CD4-positive, alpha-beta memory T cell (primary cell): Measurements from ENCODE around the gene FAM156B. TPM values are rescaled to one million over a fixed set of nuclear protein-coding genes. Genes with fewer than 3 reads are reported as not detected.
"Not testable (repeated sequence)": the region's sequence is repeated elsewhere in the genome, so short reads cannot be mapped to it uniquely, and the experiment has no call there.

Experiments used
- CTCF ChIA-PET: fragments of 350-600 bp; sonication (Branson Sonifier 250); formaldehyde crosslinking; loops from one replicate; lab custom pipeline; 2021; ENCODE audit warnings: inconsistent platforms; ENCODE audit not compliant: partially characterized antibody; lab: Charles Lee
- POLR2A ChIA-PET: fragments of 350-600 bp; sonication (Branson Sonifier 250); formaldehyde crosslinking; loops from one replicate; lab custom pipeline; 2021; ENCODE audit not compliant: partially characterized antibody; lab: Charles Lee
- DNase-seq, 5 donors: peaks; one replicate each; pipeline versions ENCODE4 v3.0.0 to v3.0.0-alpha.2; 2020 to 2022; ENCODE audit warnings: mixed read lengths in 1 of 5
- H3K27ac ChIP-seq: one replicate; pipeline ENCODE4 v1.7.0; 2013; ENCODE audit warnings: low read depth, low read length
- H3K27me3 ChIP-seq: 2 replicates; pipeline ENCODE4 v1.7.0; 2013; ENCODE audit warnings: mild to moderate bottlenecking, low read length, moderate library complexity; ENCODE audit not compliant: insufficient read depth
- H3K36me3 ChIP-seq: 2 replicates; pipeline ENCODE4 v1.7.0; 2013; ENCODE audit warnings: mild to moderate bottlenecking, low read length, moderate library complexity; ENCODE audit not compliant: insufficient read depth
- H3K4me1 ChIP-seq: 2 replicates; pipeline ENCODE4 v1.7.0; 2013; ENCODE audit warnings: mild to moderate bottlenecking, low read length, moderate library complexity; ENCODE audit not compliant: insufficient read depth
- H3K4me3 ChIP-seq, 2 donors: one replicate each; pipeline ENCODE4 v1.7.0; 2013; ENCODE audit warnings: low read length in 2 of 2, mild to moderate bottlenecking in 1 of 2
- H3K9me3 ChIP-seq, 2 donors: one replicate each; pipeline ENCODE4 v1.7.0; 2013; ENCODE audit warnings: low read length in 2 of 2, control low read depth in 1 of 2; ENCODE audit not compliant: control insufficient read depth in 1 of 2
- H3K27ac Mint-ChIP-seq, 7 donors: one replicate each; pipeline ENCODE4 v1.8.0; 2020 to 2021; ENCODE audit warnings: mixed read lengths in 7 of 7, mild to moderate bottlenecking in 6 of 7, inconsistent platforms in 3 of 7, moderate library complexity in 3 of 7
- H3K27me3 Mint-ChIP-seq, 2 donors: one replicate each; pipeline ENCODE4 v1.8.0; 2020 to 2021; ENCODE audit warnings: mixed read lengths in 2 of 2
- H3K36me3 Mint-ChIP-seq, 2 donors: one replicate each; pipeline ENCODE4 v1.8.0; 2020 to 2021; ENCODE audit warnings: mixed read lengths in 2 of 2, inconsistent platforms in 1 of 2, mild to moderate bottlenecking in 1 of 2
- H3K4me1 Mint-ChIP-seq, 4 donors: one replicate each; pipeline ENCODE4 v1.8.0; 2020 to 2021; ENCODE audit warnings: mixed read lengths in 4 of 4, mild to moderate bottlenecking in 1 of 4
- H3K4me3 Mint-ChIP-seq, 8 donors: one replicate each; pipeline ENCODE4 v1.8.0; 2020 to 2021; ENCODE audit warnings: mixed read lengths in 8 of 8, mild to moderate bottlenecking in 7 of 8, moderate library complexity in 6 of 8, inconsistent platforms in 3 of 8
- H3K9me3 Mint-ChIP-seq, 8 donors: one replicate each; pipeline ENCODE4 v1.8.0; 2020 to 2021; ENCODE audit warnings: mixed read lengths in 8 of 8, mild to moderate bottlenecking in 5 of 8, inconsistent platforms in 3 of 8, moderate library complexity in 1 of 8
- intact Hi-C: fragments of 100-400 bp; cut with micrococcal nuclease; formaldehyde crosslinking; loops from one replicate; pipeline ENCODE4 v1.15.1; 2023
- polyA plus RNA-seq, 2 donors: library from polyadenylated mRNA; unstranded; fragments of 300-500 nt; fragmentation: Illumina TruSeq; gene quantifications; one replicate each; pipeline ENCODE4 v1.2.3, GENCODE V29; 2021
- total RNA-seq, 2 experiments: library from RNA; stranded (reverse); gene quantifications; one replicate each; pipeline ENCODE4 v1.2.3, GENCODE V29; 2021

Gene FAM156B
- total and polyA plus RNA-seq, 4 experiments from 2014 or later, result 2.8 to 11.2 (median 5.9) TPM

DNA sequence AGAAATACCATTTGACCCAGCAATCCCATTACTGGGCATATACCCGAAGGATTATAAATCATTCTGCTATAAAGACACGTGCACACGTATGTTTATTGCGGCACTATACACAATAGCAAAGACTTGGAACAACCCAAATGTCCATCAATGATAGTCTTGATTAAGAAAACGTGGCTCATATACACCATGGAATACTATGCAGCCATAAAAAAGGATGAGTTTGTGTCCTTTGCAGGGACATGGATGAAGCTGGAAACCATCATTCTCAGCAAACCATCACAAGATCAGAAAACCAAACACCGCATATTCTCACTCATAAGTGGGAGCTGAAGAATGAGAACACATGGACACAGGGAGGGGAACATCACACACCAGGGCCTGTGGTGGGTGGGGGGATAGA, 33.1 kb downstream of the FAM156B start:
- H3K27me3 ChIP-seq, H3K27me3 Mint-ChIP-seq, H3K36me3 ChIP-seq, DNase-seq, POLR2A ChIA-PET, H3K4me3 Mint-ChIP-seq, H3K27ac Mint-ChIP-seq, H3K4me1 ChIP-seq, intact Hi-C loops, CTCF ChIA-PET, H3K9me3 ChIP-seq, H3K4me3 ChIP-seq, H3K36me3 Mint-ChIP-seq, H3K9me3 Mint-ChIP-seq, H3K27ac ChIP-seq: not testable (repeated sequence)
- H3K4me1 Mint-ChIP-seq, result peaks cover 4 to 22% (median 13%) of the 10 kb centered on the region in 4 donors

DNA sequence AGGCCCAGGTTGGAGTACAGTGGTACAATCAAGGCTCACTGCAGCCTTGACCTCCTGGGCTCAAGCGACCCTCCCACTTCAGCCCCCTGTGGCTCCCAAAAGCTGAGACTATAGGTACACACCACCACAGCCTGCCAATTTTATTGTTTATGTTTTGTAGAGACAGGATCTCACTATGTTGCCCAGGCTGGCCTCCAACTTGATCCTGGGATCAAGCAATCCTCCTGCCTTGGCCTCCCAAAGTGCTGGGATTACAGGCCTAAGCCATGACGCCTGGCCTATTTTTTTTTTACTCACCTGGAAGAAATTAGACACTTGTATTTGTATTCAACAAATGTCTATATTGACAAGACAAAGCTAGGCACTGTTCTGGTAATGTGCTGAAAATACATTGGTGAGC, 36.1 kb downstream of the FAM156B start:
- peak overlapping the region in 1 of 8 donors; percentile 49 for H3K4me3 Mint-ChIP-seq

DNA sequence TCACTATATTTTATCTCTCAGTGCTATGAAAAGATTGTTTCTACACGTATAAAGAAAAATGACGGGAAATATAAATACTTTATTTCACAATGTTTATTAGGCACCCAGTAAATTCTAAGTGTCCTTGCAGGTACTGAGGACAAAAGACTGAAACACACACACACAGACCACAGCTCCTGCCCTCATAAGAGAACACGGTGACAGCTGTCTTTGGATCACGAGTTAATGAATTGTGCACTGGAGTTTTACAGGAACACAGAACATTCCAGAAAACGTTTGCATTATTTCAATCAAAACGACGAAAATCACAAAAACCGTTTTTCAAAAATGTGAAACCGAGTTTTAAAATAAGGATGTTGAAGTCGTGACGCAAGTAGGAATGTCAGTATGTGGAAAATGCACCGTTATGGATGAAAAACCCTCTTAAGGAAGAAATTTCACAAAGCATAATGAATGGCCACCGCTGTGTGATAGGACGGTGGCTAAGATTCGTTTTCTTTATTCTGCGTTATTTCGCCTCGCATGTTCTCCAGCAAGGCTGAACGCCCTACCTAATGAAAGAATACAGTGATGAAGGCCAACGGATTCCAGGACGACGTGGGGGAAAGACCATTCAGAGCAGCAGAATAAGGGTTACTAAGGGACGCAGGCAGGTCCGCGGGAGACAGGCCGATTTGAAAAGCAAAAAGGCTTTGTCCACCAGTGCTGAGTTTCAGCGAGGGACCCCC, 37.0 kb downstream of the FAM156B start:
- DNase-seq, result no peak
- Histone ChIP-seq H3K4me3 (peak overlapping the region; percentile 43 to 61), H3K27me3 (no peaks in the 10 kb centered on the region), H3K27ac (peak overlapping the region; percentile 86), H3K4me1 (peaks cover 5% of the 10 kb centered on the region), H3K9me3 (no peaks in the 10 kb centered on the region), H3K36me3 (no peaks in the 10 kb centered on the region)
- H3K4me3 Mint-ChIP-seq, result peak overlapping the region; percentile 89 to 97 (median 94)
- peaks cover 0 to 3% of the 10 kb centered on the region in 2 donors for H3K27me3 Mint-ChIP-seq
- intact Hi-C loops, result no loop called here
- H3K36me3 Mint-ChIP-seq, result peaks cover 0 to 8% of the 10 kb centered on the region in 2 donors
- ChIA-PET CTCF (no interaction called here), POLR2A (no interaction called here)
- H3K4me1 Mint-ChIP-seq, result peaks cover 8 to 19% (median 12%) of the 10 kb centered on the region in 4 donors
- peaks cover 0 to 10% (median 0%) of the 10 kb centered on the region in 8 donors for H3K9me3 Mint-ChIP-seq
- peak overlapping the region; percentile 94 to 100 (median 98) for H3K27ac Mint-ChIP-seq

More for the DNA sequence above, 36.1 kb downstream of the FAM156B start:
- H3K36me3 ChIP-seq, result no peaks in the 10 kb centered on the region
- no peak overlapping the region for H3K4me3 ChIP-seq
- no peak for DNase-seq
- Mint-ChIP-seq H3K9me3 (peaks cover 0 to 10% (median 0%) of the 10 kb centered on the region in 8 donors), H3K27me3 (peaks cover 0 to 3% of the 10 kb centered on the region in 2 donors), H3K4me1 (peaks cover 8 to 19% (median 12%) of the 10 kb centered on the region in 4 donors), H3K27ac (peak overlapping the region in 2 of 7 donors; percentile 99 to 100), H3K36me3 (peaks cover 0 to 8% of the 10 kb centered on the region in 2 donors)
- no peak overlapping the region for H3K27ac ChIP-seq
- no peaks in the 10 kb centered on the region for H3K27me3 ChIP-seq
- peaks cover 5% of the 10 kb centered on the region for H3K4me1 ChIP-seq
- ChIA-PET CTCF (no interaction called here), POLR2A (no interaction called here)
- intact Hi-C loops, result no loop called here
- H3K9me3 ChIP-seq, result no peaks in the 10 kb centered on the region

DNA sequence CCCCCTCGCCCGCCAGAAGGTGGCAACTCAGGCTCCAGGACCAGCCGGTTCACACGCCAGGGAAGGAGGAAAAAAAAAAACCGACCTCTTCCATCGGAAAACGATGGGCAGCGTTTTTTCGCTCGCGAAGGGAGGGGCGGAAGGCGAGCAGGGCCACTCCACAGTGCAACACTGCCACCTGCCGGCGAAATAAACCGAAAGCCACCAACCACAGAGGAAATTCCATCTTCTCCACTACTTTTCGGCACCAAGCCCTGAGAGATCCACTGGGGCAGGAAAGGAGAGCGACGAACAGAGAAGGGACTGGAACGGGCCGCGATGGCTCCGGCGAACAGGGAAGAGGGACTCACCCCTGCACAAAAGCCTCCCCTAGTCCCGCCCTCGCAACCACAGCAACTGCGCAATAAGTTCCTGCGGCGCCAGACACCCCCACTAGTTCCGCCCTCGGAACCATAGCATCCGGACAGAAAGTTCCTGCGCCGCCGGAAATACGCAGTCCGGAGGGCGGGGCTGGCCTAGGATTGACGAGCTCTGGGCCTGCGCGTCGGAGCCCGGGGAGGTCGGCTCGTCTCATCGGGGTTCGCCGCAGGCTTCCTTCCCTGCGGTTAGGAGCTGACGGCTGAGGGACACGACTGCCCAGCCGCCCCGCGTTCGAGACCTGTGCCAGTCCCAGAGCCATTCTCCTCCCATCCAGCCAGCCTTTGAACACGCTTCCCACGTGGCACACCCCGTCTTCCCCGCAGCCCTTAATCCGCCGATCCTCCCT, 37.8 kb downstream of the FAM156B start:
- CTCF ChIA-PET, result interaction anchor here (0.9 kb wide), 1 partner anchor 673 kb away, joined by 6 read pairs; no protein-coding TSS in a partner anchor
- Histone ChIP-seq H3K27me3 (no peaks in the 10 kb centered on the region), H3K9me3 (no peaks in the 10 kb centered on the region), H3K36me3 (no peaks in the 10 kb centered on the region), H3K4me1 (peaks cover 5% of the 10 kb centered on the region), H3K27ac (peak overlapping the region; percentile 86), H3K4me3 (peak overlapping the region; percentile 43 to 61)
- Mint-ChIP-seq H3K27ac (peak overlapping the region; percentile 94 to 100 (median 98)), H3K4me1 (peaks cover 8 to 19% (median 12%) of the 10 kb centered on the region in 4 donors), H3K9me3 (peaks cover 0 to 10% (median 0%) of the 10 kb centered on the region in 8 donors), H3K36me3 (peaks cover 0 to 8% of the 10 kb centered on the region in 2 donors), H3K4me3 (peak overlapping the region; percentile 89 to 97 (median 94)), H3K27me3 (peaks cover 0 to 2% of the 10 kb centered on the region in 2 donors)
- intact Hi-C loops, result no loop called here
- peak; percentile 92 to 96 (median 96) for DNase-seq
- POLR2A ChIA-PET, result interaction anchor here (0.9 to 1.0 kb wide), 4 partner anchors 10 to 673 kb away, joined by 5 to 12 read pairs (median 6); no protein-coding TSS in a partner anchor

DNA sequence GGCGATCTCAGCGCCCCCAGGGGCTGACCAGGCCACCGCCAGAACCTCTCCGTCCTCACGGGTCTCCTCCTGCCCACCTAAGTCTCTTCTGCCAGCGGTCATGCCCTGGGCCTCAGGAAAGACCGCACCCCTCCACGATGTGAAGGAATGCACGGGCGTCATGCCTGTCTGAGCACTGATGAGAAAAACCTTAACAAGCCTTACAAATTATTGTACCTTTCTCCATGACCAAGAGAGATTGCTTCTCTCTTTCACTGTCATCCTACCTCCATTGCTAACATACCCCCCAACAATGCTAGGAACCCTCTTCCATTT, 38.3 kb downstream of the FAM156B start:
- Mint-ChIP-seq H3K4me3 (peak overlapping the region; percentile 89 to 97 (median 94)), H3K9me3 (peaks cover 0 to 10% (median 0%) of the 10 kb centered on the region in 8 donors), H3K4me1 (peaks cover 8 to 19% (median 12%) of the 10 kb centered on the region in 4 donors), H3K27ac (peak overlapping the region; percentile 94 to 100 (median 98))
- Histone ChIP-seq H3K27ac (peak overlapping the region; percentile 86), H3K4me3 (peak overlapping the region; percentile 28 to 61)
- intact Hi-C loops, H3K27me3 Mint-ChIP-seq, H3K27me3 ChIP-seq, H3K36me3 Mint-ChIP-seq, DNase-seq, H3K36me3 ChIP-seq, H3K4me1 ChIP-seq, H3K9me3 ChIP-seq: not testable (repeated sequence)
- POLR2A ChIA-PET, result interaction anchor here (0.9 to 1.0 kb wide), 4 partner anchors 11 to 674 kb away, joined by 5 to 12 read pairs (median 6); no protein-coding TSS in a partner anchor
- CTCF ChIA-PET, result interaction anchor here (0.9 kb wide), 1 partner anchor 674 kb away, joined by 6 read pairs; no protein-coding TSS in a partner anchor

DNA sequence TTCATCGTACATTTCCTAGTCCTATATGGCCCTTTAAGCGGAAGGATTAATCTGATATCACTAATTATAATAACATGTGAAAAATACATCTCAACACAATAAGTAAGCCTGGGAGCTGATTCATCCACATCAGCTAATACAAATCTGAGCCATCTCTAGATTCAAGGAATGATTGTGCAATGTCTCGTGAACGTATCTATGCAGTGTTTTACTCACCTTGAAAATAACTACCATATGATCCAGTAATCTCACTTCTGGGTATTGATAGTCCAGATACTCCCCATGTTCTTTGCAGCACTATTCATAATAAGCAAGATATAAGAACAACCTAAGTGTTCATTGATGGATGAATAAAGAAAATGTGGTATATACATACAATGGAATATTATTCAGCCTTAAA, 43.6 kb downstream of the FAM156B start:
- intact Hi-C loops, H3K27me3 Mint-ChIP-seq, H3K36me3 ChIP-seq, POLR2A ChIA-PET, H3K36me3 Mint-ChIP-seq, H3K4me1 Mint-ChIP-seq, H3K27me3 ChIP-seq, H3K4me3 ChIP-seq, H3K4me3 Mint-ChIP-seq, H3K9me3 Mint-ChIP-seq, CTCF ChIA-PET, DNase-seq, H3K4me1 ChIP-seq, H3K27ac Mint-ChIP-seq, H3K9me3 ChIP-seq, H3K27ac ChIP-seq: not testable (repeated sequence)

DNA sequence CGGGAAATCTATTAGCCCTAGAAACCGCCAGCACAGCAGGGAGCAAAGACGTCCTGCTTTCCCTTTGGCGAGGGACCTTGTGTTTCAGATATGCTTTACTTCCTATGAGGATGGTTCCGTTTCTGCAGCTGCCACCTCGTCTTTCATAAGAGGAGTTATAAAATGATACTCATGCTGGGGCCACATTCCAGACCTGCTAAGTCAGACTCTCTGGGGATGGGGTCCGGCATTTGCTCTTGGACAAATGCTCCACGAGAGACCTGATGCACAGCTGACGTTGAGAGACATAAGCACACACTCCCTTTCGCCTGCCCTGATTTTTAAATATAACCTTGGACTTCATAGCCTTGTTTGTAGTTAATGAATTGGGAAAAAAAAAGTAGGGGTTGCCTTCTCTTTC, 44.6 kb downstream of the FAM156B start:
- H3K4me1 ChIP-seq, H3K4me3 ChIP-seq, H3K27ac Mint-ChIP-seq, H3K9me3 ChIP-seq, H3K4me3 Mint-ChIP-seq, CTCF ChIA-PET, H3K4me1 Mint-ChIP-seq, H3K27me3 ChIP-seq, intact Hi-C loops, DNase-seq, H3K27ac ChIP-seq, H3K36me3 ChIP-seq, H3K27me3 Mint-ChIP-seq, H3K9me3 Mint-ChIP-seq, H3K36me3 Mint-ChIP-seq, POLR2A ChIA-PET: not testable (repeated sequence)
